NCI-H2196 treated with DMSO at 0.1 percent for 48 hours (cell line): ENCODE measurements around the gene SEBOX.

Source experiments
- DNase-seq: peaks from one replicate; lab custom pipeline; 2025; ENCODE audit not compliant: unreplicated experiment; lab: John Stamatoyannopoulos, UW

The SEBOX gene, protein sequence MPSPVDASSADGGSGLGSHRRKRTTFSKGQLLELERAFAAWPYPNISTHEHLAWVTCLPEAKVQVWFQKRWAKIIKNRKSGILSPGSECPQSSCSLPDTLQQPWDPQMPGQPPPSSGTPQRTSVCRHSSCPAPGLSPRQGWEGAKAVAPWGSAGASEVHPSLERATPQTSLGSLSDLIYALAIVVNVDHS

DNA sequence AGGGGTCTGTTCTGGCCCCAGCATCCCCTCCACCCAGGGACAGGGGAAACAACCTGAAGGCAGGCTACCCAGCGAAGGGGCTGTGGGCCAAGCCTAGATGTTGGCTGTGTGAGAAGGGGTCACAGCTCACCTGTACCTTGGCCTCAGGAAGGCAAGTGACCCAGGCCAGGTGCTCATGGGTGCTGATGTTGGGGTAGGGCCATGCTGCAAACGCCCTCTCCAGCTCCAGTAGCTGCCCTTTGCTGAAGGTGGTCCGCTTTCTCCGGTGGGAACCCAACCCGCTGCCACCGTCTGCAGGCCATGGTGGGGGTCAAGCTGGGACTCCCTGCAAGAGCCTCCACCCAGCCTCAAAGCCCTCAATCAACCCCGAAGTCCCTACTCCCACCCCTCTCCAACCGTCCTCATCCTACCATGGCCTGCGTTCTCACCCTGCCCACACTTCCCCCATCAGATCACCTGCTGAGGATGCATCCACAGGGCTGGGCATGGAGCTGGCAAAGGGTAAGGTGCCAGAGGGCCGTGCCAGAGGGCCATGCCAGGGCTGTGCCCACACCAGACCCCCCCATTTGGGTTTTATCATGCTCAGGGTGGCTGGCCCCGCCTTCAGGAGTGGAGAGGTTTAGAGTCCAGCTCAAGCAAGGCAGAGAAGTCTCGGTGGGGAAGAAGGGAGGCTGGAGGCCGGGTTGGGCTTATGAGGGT is at the start of gene SEBOX:
SEBOX (minus strand) TSS at position 535 of the 699 bp plus-strand sequence; CDS start at position 487, 48 bp downstream.
- DNase-seq: no peak

DNA sequence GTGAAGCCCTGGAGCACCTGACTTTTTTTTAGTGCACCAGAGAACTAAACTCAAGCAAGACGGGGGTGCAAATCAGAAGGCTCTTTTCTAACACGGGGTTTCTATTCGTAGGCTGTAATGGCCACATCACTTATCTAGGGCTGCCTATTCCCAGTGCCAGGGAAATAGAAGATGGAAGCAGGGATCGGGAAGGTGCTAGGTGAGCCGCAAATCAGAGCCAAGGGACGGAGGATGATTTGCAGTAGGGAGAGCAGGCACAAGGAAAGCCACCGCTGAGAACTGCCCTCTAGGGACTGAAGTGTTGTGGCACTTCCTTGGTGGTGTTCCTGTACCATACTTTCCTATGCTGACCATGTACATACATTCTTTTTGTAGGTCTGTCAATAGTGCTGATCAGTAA is 48.8 kb upstream of the SEBOX start:
- DNase-seq: no peak

DNA sequence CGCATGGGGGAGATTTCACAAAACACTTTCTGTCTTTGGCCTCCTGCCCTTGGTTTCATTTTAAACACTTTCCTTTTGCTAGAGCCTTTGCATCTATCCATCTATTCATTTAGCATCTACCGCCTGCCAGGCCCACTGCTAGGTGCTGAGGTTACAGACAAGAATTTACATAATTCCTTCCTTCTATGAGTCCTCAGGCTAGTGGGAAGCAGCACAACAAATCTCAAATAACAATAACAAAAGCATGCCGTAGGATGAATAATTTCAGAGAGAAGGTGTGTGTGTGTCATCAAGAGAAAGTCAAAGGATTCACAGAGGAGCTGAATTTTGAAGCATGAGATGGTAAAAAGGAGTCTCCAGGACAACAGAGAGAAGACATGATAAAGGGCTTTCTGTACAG is 47.1 kb upstream of the SEBOX start:
- DNase-seq: no peak

DNA sequence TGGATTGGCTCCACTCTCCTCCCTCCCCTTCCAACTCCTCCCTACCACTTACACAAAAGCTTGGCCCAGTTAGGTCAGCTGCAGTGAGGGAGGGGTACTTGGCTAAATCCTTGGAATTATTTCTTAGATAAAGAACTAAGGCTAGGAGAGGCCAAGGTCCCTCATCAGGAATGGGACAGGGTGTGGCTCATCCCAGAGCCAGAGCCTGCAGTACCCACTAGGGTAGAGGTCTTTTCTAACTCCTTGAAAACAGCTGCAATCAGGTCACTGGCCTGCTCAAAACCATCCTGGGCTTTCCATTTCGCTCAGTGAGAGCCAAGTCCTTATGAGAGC is 42.9 kb upstream of the SEBOX start:
- DNase-seq: no peak

DNA sequence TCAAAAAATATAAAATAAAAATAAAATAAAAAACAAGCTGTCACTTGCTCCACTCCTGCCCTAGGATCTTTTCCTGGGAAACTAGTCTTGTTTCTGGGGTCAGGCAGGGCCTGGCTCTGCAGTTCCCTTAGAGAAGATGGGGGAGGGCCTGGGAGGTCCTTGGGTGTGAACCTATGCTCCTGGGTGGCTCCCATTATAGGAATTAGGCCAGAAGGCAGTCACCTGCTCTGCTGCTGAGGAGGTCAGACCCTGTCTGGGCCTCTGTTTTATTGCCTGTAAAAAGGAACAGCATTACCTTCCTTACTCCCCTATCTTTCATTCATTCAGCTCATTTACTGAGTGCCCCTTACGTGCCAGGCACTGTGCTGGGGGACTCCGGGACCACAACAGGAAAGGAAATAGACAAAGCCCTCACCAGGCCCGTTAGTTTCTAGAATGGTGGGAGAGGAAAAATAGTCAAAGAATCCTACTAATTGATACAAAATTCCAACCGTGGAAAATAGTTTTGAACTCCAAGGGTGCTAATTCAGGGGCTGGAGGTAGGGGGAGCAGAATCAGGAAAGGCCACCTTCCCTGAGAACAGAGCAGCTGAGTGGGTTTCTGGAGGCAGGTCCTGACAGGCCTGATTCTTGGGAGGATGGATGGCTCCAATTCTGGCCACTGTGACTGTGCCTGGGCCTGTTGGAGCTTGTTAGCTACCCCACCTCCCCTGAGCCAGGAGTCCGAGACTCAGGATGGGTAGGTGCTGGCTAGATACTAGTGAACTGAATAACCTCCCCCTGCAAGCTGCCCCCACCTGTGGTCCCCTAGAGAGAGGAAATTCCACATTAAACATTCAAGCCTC is 42.4 kb upstream of the SEBOX start:
- no peak for DNase-seq

DNA sequence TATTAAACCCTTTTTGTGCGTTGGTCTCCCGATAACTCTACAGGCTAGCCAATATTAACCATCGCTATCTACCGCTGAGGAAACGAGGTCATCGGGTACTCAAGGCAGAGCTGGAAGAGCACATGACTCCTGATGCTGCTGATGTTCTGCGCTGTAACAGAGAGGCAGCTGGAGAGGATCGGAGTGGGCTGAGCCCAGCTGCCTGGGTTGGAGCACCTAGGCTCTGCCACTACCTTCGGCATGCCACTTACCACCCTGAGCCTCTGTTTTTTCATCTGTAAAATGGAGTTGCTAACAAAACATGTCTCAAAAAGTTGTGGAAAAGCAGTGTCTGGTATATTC is 41.4 kb upstream of the SEBOX start:
- DNase-seq: peak; percentile 5

DNA sequence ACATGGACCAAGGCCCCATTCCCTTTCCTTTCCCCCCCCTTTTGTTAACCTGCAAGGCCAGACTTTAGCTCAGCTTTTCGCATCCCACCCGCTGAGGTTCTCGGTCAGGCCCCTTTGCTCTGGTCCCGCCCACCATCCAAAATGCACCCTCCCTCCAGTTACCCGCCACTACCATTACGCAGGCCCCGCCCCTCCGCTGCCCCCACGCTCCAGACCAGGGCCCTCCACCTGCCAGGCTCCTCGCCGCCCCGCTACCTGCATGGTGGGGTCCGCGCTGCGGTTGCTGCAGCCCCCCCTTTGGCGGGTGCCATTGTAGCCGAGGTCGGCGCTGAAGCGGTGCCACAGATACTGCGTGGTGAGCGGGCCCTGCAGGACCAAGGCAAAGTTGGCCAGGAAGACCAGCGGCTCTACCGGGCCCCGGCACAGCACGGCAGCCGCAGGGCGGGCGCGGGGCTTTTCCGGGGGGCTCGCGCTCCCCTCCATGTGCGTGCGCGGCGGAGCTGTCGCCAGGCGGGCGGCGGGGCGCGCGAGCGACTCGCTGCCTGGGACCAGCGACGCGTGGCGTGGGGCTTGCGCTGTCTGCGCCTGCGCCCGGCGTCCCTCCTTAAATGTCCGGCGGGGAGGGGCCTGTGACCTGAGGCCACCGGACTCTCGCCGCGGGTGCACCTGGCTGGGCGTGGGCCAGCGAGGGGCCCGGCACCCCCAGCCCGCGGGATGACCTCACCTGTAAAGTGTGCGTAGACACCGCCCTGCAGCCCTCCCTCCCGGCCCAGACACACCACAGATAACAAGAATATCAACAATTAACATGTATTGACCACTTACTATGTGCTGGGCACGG is 40.9 kb upstream of the SEBOX start, which contains the start of gene SLC46A1:
SLC46A1 (minus strand) TSS at position 581 of the 841 bp plus-strand sequence; CDS start at position 483, 98 bp downstream.
- peak; percentile 17 for DNase-seq

DNA sequence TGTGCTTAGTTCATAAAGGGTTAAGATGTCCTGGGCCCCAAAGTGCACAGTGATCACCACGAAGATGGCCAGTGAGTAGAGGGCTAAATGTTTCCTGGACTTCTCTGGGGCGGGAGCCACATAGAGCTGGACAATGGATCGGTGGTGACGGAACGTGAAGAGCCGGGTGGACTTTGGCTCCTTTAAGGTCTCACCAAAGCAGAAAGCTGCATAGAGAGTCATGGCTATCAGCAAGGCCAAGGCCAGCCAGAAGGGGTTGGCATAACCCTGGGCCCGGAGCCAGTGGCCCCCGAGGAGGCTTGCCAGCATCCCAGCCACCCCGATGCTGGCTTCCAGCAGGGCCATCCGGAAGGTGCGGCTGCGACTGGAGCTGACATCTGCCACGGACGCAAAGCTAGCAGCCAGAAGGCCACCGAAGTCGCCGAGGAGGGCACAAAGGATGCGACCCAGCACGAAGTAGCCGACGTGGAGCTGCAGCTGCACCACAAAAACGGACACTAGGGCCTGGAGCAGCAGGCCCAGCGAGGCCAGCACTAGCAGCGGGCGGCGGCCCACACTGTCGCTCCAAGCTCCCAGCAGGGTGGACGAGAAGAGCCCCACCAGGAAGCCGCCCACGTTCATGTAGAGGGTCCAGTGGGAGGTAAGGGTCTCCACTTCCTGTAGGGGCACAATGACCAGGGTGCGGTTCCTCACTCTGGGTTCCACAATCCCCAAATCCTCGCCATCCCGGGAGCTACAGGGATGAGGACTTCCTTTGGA is 40.0 kb upstream of the SEBOX start:
- DNase-seq: no peak

DNA sequence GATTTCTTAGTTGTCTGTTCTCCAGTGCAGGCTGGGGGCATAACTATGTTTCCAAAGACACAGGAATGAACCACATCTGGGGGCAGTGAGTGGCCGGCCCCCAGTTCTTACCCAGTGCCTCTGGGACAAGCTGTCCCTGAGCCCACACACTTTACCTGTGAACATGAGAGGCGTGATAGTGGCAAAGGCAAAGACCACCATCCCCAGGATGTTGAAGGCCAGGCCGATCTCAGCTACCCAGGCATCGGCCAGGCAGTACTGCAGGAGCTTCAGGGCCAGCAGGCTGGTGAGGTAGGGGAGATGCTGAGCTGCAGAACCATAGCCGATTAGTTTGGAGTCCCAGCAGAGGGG is 39.4 kb upstream of the SEBOX start:
- DNase-seq: no peak

DNA sequence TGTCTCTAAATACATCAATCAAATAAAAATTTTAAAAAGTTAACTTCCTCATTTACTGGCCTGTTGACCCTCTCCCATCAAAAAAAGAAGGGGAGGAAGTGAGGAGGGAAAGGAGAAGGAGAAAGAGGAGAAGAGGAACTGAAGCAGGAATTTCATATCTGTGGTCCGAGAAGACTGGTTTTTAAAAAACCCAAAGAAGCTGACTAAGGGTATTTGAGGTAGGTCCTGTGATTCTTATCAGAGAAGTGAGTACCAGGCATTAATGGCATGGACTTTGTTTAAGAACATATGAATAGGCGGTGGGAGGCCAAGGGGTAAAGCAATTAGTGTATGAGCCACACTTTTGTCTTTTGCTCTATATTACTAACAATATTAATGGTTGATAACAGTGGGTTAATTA is 39.0 kb upstream of the SEBOX start:
- no peak for DNase-seq

DNA sequence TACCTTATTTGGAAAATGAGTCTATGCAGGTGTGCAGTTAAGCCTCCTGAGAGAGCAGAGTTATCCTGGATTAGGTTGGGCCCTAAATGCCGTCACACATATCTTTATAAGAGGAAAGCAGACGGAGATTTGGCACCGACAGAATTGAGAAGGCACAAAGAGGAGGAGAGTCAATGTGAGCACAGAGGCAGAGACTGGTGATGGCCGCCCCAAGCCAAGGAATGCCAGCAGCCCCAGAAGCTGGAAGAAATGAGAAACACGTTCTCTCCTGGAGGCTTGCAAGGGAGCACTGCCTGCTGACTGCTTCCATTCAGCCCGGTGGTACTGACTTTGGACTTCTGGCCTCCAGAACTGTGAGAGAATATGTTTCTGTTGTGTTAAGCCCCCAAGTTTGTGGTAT is 37.8 kb upstream of the SEBOX start:
- no peak for DNase-seq

DNA sequence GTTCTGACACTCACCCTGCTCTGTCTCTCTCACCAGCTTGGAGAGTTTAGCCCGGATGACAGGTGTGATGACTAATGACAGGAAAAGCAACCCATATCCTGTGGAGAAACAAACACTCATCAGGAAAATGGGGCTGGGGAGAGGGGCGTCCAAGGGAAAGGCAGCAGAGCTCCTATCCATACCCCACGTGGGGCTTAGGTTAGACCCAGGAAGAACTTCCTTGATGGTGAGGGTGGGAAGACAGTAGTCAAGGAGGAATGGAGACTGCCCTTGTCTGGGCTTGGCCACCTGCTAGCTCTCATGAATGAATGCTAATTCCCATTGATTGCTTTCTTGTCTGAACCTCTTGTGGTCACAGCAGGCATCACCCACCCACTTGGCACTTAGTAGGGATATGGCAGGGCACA is 37.2 kb upstream of the SEBOX start:
- DNase-seq: no peak

DNA sequence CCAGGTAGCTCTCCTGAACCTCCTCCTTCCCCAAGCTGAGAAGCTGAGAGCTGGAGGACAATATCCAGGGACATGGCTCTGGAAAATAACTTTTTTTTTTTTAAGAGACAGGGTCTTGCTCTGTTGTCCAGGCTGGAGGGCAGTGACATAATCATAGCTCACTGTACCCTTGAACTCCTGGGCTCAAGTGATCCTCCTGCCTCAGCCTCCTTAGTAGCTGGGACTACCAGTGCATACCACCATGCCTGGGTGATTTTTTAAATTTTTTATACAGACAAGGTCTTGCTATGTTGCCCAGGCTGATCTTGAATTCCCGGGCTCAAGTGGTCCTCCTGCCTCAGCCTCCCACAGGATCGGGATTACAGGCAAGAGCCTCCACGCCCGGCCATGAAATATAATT is 34.8 kb upstream of the SEBOX start:
- DNase-seq: no peak

DNA sequence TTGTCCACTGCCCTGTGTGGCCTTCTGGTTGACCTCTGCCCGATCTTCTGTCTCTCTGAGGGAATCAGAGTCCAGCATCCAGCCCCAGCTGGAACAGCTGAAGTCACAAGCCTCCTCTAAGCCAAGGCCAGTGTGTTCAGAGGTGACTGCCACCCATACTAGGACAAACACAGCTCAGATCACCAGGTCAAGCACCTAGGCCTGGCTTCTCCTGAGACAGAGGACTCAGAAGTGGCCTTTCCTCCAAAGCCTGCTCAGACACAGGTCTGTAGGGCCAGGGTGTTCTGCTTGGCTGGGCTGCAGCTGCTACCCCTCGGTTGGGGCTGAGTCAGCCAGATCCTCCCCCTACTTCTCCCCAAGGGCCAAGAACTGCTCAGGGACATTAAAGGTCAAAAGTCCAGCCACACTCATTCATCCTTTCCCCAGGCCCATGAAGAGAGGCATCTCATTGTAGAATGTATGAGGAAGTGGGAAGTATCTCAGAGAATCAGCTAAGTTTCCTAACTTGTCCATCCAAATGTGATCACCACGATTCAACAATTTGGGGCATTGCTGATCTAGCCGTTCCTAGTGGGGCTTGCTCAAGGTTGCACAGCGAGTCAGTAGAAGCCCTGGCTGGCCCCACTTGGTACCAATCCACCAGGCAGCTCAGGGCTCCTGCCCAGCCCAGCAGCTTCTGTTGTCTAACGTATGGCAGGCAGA is 33.4 kb upstream of the SEBOX start:
- DNase-seq: no peak

DNA sequence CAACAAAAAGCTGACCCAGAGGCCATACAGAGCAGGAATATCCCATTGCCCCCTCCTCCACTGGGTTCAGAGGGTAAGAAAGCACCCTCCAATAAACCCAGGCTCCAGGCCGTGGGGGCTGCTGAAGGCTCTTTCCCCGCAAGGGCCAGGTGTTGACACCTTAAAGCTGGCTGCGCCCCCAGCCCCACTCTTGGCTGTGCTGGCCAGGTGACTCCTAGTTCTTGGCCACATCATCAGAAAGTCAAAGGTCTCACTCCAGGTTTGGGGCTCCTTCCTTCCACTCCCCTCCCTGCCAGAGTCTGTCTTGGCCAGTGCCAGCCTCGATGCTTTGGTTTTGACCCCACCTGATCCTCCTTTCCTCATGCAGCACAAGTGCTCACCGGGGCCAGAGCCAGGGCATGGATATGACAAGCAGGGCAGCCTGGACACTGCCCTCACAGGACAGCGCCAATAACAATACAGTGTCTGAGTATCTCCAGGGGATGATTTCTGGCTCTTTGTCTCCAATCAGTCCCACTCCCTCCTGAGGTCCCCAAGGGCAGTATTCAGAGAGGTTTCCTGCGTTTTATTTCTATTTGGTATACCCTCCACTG is 32.8 kb upstream of the SEBOX start:
- no peak for DNase-seq

DNA sequence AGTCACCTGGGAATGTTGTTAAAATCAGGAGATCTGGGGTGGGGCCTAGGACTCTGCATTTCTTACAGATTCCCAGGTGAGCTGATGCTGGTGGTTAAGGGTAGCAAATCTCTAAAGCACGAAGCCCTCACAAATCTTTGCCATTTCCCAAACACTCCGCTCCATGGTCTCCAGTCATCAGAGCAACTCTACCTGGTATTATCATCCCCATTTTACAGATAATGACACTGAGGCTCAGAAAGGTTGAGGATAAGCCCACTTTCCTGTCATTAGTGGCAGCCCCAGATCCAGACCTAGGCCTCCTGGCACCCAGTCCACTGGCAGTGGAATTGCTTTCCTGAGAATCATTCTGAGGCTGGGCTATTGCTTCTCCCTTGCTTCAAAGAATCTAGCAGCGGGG is 32.3 kb upstream of the SEBOX start:
- no peak for DNase-seq

DNA sequence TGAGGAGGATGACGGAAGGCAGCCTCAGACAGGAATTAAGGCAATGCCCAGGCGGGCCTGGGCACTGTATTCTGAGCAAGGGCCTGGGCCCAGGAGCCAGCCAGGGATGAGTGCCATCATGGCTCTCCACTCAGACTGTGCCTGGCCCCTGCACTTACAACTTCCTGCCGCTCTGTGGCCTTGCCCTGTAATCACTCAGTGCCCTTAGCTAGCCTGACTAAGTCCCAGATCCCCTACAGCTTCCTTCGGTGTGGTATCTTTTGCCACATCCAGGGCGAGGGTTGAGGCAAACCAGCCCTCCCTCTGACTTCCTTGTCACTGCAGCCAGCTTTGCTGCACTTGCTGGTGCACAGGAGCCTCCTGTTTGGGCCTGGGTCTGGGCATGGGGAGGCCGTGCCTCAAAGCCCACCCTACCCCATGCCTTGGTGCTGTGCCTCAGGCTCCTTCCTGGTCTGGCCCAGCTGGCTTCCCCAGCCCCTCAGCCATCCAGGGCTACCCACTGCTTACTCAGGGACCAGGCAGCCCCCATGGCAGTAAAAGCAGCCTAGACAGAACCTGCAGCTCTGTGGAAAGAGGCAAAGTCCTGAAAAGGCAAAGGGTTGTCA is 31.7 kb upstream of the SEBOX start:
- DNase-seq: no peak

DNA sequence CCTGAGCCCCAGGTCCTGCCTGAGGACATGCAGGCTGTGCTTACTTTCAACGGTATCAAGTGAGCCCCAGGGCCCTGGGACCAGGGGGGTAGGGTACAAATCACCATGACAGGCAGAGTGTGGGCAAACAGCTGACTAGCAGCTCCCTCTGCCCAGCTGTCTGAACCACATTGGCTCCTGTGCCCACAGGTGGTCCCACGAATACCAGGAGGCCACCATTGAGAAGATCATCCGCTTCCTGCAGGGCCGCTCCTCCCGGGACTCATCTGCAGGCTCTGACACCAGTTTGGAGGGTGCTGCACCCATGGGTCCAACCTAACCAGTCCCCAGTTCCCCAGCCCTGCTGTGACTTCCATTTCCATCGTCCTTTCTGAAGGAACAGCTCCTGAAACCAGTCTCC is 31.0 kb upstream of the SEBOX start:
- DNase-seq: no peak

DNA sequence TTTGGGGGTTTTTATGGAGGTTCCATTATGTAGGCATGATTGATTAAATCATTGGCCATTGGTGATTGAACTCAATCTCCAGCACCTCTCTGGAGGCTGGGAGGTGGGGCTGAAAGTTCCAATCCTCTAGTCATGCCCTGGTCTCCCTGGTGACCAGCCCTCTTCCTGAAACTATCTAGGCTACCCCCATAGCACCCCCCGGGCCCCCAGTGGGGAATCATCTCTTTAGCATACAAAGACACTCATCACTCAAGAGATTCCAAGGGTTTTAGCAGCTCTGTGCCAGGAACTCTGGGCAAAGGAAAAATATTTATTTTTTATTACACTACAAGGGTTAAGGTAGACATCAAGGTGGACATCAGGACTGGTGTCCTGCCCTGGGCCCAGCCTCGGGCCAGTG is 30.4 kb upstream of the SEBOX start:
- DNase-seq: no peak
